ENCODE measurements around the gene ZEB2.

ZEB2 gene

GRCh38 chr2:144359684-144360083, 160.2 kb downstream of the ZEB2 start:
- H3K4me3 ChIP-seq (replicated peaks; ENCODE audit: low read depth, low read length), result no peak overlapping the region
- DNase-seq (ENCODE audit: low read depth), result no peak
- no peak for TF ChIP-seq CTCF (IDR thresholded peaks at IDR 0.05; ENCODE audit: low read length, missing control alignments)

DNA sequence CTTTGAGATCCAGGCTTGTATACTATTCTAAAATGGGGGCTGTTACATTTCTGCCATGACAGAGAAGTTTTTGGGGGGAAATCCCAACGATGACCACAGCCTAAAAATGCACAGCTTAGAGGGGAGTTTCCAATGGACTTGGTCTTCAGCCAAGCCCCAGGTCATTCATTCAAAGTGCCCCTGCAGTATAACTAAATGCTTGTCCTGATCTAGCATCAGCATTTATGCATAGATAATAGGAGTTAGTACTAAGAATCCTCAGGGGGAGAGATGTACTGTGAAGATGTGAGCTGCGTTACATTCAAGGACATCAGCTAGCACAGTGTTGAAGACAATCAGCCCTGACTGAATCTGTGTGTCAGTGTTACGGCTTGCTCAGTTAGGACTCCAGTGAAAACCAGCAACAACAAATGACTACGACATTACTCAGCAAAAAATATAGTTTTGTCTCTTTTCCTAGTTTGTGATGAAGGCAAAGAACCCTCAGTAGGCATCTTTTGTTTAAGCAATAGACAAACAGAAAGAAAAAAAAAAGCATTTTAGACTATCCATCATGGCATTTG, 160.9 kb downstream of the ZEB2 start:
- no peak overlapping the region for H3K4me3 ChIP-seq (replicated peaks; ENCODE audit: low read depth, low read length)
- DNase-seq (ENCODE audit: low read depth), result peak; percentile 52
- TF ChIP-seq CTCF (IDR thresholded peaks at IDR 0.05; ENCODE audit: low read length, missing control alignments), result no peak

- TF ChIP-seq CTCF (IDR thresholded peaks at IDR 0.05; ENCODE audit: low read length, missing control alignments), result no peak
- H3K4me3 ChIP-seq (replicated peaks; ENCODE audit: low read depth, low read length), result no peak overlapping the region
- DNase-seq (ENCODE audit: low read depth), result no peak
Observed at GRCh38 chr2:144358374-144358964, 161.4 kb downstream of the ZEB2 start.

DNA sequence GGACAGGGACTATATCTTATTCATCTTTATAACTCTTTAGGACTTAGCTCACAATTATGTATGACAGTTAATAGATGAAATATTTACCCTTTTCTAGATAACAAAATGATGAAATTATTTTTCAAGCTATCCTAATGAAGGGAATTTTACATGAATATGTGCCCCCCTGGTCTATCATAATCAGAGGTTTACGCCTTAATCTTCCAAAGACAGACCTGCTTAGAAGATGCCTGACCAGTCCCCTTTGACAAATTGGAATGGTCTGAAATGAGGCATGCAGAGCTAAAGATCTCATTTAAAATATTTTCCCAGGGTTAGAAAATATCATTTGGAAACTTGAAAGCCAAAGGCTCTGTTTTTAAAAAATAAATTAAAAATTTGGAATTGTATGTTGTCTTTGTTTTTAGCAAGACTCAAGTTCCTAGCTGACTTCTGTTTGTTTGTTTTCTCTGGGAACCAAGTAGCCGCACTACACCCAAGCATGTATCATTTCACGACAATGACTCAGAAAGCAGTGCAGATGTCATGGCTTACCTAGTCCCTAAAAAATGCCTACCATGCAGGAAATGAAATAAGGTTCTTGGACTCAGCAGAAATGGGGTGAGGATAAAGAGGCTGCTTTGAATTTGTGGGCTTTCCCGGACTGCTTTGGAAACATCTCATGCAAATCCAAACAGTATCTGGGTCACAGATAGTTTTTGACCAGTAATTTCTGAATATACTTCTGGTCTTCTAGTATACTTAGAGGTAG, 162.1 kb downstream of the ZEB2 start:
- H3K4me3 ChIP-seq (replicated peaks; ENCODE audit: low read depth, low read length), result no peak overlapping the region
- peak; percentile 97 for DNase-seq (ENCODE audit: low read depth)
- TF ChIP-seq CTCF (IDR thresholded peaks at IDR 0.05; ENCODE audit: low read length, missing control alignments), result no peak

GRCh38 chr2:144356402-144356801, 163.5 kb downstream of the ZEB2 start:
- DNase-seq (ENCODE audit: low read depth), result peak; percentile 29
- no peak overlapping the region for H3K4me3 ChIP-seq (replicated peaks; ENCODE audit: low read depth, low read length)
- no peak for TF ChIP-seq CTCF (IDR thresholded peaks at IDR 0.05; ENCODE audit: low read length, missing control alignments)

DNA sequence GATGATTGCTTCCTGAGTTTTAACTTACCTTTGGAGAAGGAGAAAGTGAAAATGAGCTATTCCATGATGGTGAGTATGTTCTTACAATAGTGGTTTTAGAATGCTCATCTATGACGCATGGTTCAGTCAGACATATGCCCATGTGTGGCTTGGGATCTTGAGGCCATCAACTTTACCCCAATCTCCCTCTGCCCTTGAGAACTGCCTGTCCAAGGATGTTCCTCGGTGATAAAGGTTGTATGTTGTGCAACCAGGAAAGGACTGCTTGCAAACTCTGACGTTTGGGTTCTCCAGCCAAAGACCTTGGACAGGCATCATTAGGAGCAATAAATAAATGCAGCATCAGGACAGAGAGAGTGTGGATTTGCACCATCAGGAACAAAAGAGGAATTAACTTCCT, 165.0 kb downstream of the ZEB2 start:
- DNase-seq (ENCODE audit: low read depth), result peak; percentile 69
- no peak for TF ChIP-seq CTCF (IDR thresholded peaks at IDR 0.05; ENCODE audit: low read length, missing control alignments)
- no peak overlapping the region for H3K4me3 ChIP-seq (replicated peaks; ENCODE audit: low read depth, low read length)

Measured in fibroblast of pulmonary artery (primary cell).